NCI-H2081 treated with DMSO at 0.1 percent for 48 hours (cell line): ENCODE measurements around the gene ACTN1.

ENCODE experiments used
- DNase-seq: peaks from one replicate; lab custom pipeline; 2025; lab: John Stamatoyannopoulos, UW

Gene ACTN1

GRCh38 chr14:68951035-68951797 is 27.9 kb downstream of the ACTN1 start:
- DNase-seq, result no peak

- DNase-seq, result no peak
Observed at GRCh38 chr14:68950111-68950510, 29.0 kb downstream of the ACTN1 start.

- DNase-seq, result no peak
Observed at GRCh38 chr14:68949601-68949965, 29.5 kb downstream of the ACTN1 start.

GRCh38 chr14:68948686-68949600 is 30.2 kb downstream of the ACTN1 start:
- DNase-seq, result no peak

GRCh38 chr14:68947802-68948201 is 31.3 kb downstream of the ACTN1 start:
- DNase-seq, result no peak

GRCh38 chr14:68946489-68946822 is 32.6 kb downstream of the ACTN1 start:
- no peak for DNase-seq

DNA sequence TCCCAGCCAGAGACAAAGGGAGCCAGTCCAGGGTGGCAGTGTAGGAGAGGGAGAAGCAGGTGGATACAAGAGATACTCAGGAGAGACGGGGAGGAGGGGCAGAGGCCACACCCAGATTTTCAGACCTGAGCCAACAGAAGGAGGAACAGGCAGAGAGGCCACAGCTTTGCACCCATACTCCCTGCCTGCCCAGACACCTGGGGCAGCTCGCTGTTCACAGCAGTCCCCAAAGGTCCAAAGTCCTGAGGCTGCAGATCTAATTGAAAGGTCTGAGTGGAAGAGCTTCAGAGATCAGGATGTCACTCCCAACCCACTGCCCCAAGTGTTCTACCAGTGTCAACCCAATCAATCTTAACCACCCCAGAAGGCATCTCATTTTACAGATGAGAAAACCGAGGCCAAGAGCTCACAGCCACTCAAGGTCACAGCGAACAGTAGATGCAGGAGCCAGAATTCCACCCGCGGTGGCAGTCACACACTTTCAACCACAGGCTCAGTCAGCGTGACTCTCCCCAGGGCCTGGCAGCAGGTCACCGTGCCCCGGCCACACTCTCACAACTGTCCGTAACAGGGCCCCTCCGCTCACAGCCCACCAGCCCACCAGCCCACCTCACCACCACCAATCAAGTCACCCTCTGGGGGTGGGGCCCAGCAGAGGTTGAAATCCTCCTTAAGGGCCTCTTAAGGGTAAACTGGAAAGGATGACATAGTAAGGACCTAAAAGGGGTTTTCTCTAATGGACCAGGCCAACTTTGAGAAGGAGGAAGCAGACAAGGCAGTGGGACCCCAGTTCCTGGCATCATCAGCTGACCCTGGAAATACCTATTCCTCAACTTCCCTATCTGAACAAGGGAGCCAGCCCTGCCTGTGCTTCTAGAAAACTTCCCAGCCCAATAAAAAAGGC is 33.3 kb downstream of the ACTN1 start:
- DNase-seq, result no peak

GRCh38 chr14:68945190-68945584 is 33.9 kb downstream of the ACTN1 start:
- DNase-seq, result no peak

- DNase-seq, result no peak
Observed at GRCh38 chr14:68944162-68944561, 34.9 kb downstream of the ACTN1 start.

- DNase-seq, result no peak
Observed at GRCh38 chr14:68943107-68943506, 36.0 kb downstream of the ACTN1 start.

- no peak for DNase-seq
Observed at GRCh38 chr14:68942296-68943035, 36.6 kb downstream of the ACTN1 start.

DNA sequence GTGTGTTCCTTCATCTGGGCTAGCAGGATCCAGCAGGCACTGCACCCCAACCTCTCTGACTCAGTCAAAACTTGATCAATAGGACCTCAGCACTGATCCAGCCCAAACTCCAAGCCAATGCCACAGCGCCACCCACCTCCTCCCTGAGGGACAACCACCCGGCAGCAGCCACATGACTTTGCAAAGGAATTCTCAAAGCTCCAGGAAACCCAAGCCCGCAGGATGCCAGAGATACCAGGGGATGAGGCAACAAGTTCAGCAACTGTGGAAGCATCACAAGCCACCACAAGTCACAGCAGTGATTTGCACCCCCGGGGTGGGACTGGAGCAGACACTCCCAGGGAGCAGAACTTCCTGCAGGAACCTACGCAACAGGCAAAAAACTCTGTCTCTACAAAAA is 37.3 kb downstream of the ACTN1 start:
- DNase-seq, result no peak

GRCh38 chr14:68940614-68941185 is 38.4 kb downstream of the ACTN1 start:
- no peak for DNase-seq

- no peak for DNase-seq
Observed at GRCh38 chr14:68939893-68940613, 39.0 kb downstream of the ACTN1 start.

DNA sequence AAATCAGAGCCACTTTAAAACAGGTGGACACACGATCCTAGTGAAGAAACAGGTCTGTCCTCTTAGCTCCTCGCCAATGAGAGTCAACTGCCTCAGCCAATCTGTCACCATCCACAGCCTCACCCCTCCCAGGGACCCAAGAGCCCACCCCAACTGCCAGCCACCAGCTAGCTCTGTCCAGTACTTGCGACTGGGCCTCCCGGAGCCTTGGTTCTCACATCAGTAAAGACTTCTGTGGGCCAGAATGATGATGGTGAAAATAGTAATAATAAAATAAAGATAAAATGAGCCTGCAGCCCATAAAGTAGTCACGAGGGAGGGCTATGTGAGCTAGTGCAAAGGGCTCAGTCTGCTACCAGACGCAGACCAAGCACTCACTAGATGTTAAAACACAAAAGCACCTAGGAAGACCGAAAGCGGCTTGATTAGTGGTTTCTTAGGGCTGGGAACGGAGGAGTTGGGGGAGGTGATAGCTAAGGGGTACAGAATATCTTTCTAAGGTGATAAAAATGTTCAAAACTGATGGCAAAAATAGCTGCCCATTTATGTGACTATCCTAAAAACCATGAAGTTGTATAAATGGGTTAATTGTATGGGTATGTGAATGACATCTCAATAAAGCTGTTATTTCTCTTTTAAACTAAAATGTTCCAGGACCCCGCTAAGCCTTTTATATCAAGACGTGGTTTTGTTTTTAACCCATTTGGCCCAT is 39.8 kb downstream of the ACTN1 start:
- DNase-seq, result no peak

- DNase-seq, result no peak
Observed at GRCh38 chr14:68938271-68939150, 40.6 kb downstream of the ACTN1 start.

GRCh38 chr14:68937471-68938270 is 41.4 kb downstream of the ACTN1 start:
- no peak for DNase-seq

DNA sequence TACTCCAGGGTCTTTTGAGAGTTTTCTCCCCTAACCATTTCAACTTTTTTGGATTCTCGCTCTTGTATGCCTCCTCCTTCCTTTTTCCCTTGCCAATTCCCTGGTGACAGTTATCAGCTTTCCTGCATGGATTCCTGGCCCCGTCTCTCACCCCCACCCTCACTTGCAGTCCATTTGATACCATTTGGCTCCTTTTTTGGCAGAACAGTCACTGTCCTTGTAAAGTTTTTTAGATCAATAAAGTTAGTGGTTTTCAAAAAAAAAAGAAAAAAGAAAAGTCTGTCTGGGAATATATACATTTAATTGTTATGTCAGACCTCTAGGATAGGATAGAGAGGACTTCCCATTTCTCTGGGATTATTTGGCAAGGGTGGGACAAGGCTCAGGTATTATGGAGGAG is 42.1 kb downstream of the ACTN1 start:
- no peak for DNase-seq
